ENCODE results near the gene GNAQ.
A peak's percentile ranks its signal among the peaks of the same experiment; 100 is the strongest.

The GNAQ gene

DNA sequence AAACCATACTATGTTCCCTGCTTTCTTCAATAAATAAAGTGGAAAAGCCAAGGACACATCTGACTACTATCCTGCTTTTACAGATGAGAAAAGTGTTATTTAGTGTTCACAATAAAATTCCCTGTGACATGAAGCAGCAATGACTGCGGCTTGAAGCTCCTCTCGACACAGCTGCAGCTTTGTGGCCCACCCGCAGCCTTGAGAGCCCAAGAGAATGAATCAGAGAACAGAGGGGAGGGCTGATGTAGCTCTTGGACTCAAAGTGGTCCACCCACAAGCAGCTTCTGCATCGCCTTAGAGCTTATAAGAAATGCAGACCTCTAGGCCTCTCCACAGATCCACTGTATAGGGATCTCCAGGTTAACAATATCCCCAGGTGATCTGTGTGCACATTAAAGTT is 202.2 kb downstream of the GNAQ start:
- TF ChIP-seq, protein P1, sequence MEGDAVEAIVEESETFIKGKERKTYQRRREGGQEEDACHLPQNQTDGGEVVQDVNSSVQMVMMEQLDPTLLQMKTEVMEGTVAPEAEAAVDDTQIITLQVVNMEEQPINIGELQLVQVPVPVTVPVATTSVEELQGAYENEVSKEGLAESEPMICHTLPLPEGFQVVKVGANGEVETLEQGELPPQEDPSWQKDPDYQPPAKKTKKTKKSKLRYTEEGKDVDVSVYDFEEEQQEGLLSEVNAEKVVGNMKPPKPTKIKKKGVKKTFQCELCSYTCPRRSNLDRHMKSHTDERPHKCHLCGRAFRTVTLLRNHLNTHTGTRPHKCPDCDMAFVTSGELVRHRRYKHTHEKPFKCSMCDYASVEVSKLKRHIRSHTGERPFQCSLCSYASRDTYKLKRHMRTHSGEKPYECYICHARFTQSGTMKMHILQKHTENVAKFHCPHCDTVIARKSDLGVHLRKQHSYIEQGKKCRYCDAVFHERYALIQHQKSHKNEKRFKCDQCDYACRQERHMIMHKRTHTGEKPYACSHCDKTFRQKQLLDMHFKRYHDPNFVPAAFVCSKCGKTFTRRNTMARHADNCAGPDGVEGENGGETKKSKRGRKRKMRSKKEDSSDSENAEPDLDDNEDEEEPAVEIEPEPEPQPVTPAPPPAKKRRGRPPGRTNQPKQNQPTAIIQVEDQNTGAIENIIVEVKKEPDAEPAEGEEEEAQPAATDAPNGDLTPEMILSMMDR (IDR thresholded peaks at IDR 0.05; ENCODE audit: control extremely low read depth, extremely low read depth, low read depth, missing control alignments) = no peak
- ChIA-PET POLR2A (no interaction called here), CTCF (interaction anchor here (1.2 to 1.5 kb wide), 3 partner anchors 11 to 38 kb away, joined by 3 to 7 read pairs (median 5); no protein-coding TSS in a partner anchor)
- DNase-seq (ENCODE audit: extremely low spot score) = no peak

GRCh38 chr9:77827104-77827784 is 204.4 kb downstream of the GNAQ start:
- DNase-seq (ENCODE audit: extremely low spot score) = peak; percentile 15
- POLR2A ChIA-PET = no interaction called here
- TF ChIP-seq, protein P1 (IDR thresholded peaks at IDR 0.05; ENCODE audit: control extremely low read depth, extremely low read depth, low read depth, missing control alignments) = no peak
- CTCF ChIA-PET = no interaction called here

DNA sequence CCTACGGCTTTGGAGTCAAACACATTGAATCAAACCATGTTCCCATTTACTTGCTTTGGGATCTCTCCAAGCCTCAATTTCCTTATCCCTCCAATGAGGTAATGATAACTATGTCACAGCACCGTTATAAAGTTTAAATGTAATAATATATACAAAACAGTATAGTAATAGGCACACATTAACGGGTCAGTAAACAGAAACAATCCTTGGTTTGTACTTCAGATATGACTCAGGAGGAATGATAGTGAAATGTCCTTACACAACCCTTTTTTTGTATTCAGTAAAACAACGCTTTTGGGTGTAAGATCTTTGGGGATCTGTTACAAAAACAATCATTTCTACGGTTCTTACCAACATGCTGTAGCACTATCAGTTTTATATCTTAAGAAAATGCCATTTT is 205.0 kb downstream of the GNAQ start:
- ChIA-PET CTCF (no interaction called here), POLR2A (no interaction called here)
- no peak for DNase-seq (ENCODE audit: extremely low spot score)
- TF ChIP-seq, protein P1 (IDR thresholded peaks at IDR 0.05; ENCODE audit: control extremely low read depth, extremely low read depth, low read depth, missing control alignments) = no peak

DNA sequence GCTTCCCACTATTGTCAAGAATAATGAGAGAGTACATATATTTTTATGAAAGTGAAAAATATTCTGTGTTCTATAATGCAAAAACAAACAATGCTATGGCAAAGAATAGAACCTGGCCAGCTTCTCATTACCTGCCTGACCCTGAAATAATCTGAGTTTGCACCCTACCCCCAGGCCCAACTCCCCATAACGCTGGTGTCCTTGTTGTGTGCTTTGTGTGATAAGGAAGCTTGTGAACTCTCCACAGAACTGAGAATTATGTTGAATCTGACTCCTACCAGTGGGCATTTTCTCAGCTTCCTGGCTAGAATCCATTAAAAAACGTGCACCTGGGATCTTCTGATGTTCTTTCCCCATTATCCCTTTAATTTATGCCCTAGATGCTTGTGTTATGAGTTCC is 205.5 kb downstream of the GNAQ start:
- no peak for DNase-seq (ENCODE audit: extremely low spot score)
- TF ChIP-seq, protein P1 (IDR thresholded peaks at IDR 0.05; ENCODE audit: control extremely low read depth, extremely low read depth, low read depth, missing control alignments) = no peak
- ChIA-PET POLR2A (no interaction called here), CTCF (no interaction called here)

- TF ChIP-seq, protein P1 (IDR thresholded peaks at IDR 0.05; ENCODE audit: control extremely low read depth, extremely low read depth, low read depth, missing control alignments) = no peak
- ChIA-PET POLR2A (no interaction called here), CTCF (interaction anchor here (1.8 kb wide), 1 partner anchor 210 kb away, joined by 3 read pairs; no protein-coding TSS in a partner anchor)
- no peak for DNase-seq (ENCODE audit: extremely low spot score)
Observed at GRCh38 chr9:77825361-77825760, 206.2 kb downstream of the GNAQ start.

- POLR2A ChIA-PET = no interaction called here
Observed at GRCh38 chr9:77820293-77820954, 211.2 kb downstream of the GNAQ start.

More at GRCh38 chr9:77820293-77820954, 211.2 kb downstream of the GNAQ start:
- no peak for DNase-seq (ENCODE audit: extremely low spot score)
- TF ChIP-seq, protein P1 (IDR thresholded peaks at IDR 0.05; ENCODE audit: control extremely low read depth, extremely low read depth, low read depth, missing control alignments) = no peak
- CTCF ChIA-PET = no interaction called here

Measured in GM10248 (cell line).